ENCODE results near the gene SMOC2.

- TF ChIP-seq CTCF (IDR thresholded peaks at IDR 0.05) (no peak), POLR2A (IDR thresholded peaks at IDR 0.05) (no peak)
Observed at GRCh38 chr6:168601546-168601945, 160.6 kb downstream of the SMOC2 start.
